Smooth muscle cell (in vitro differentiated cells): ENCODE data around the gene AUTS2. TPM values are rescaled to one million over a fixed set of nuclear protein-coding genes. Genes with fewer than 3 reads are reported as not detected.

Source experiments
- DNase-seq: peaks from one replicate; lab custom pipeline; 2025; ENCODE audit not compliant: unreplicated experiment; lab: John Stamatoyannopoulos, UW
- H2AFZ ChIP-seq: fragments of 200-600 bp; sonication (generic); 2 replicates; pipeline ENCODE4 v1.6.0; 2016; ENCODE audit warnings: antibody characterized with exemption, low read depth, mild to moderate bottlenecking
- H3F3A ChIP-seq: fragments of 200-600 bp; sonication (generic); 2 replicates; pipeline ENCODE4 v1.6.0; 2017; ENCODE audit warnings: antibody characterized with exemption, low read depth
- H3K27ac ChIP-seq: fragments of 200-600 bp; sonication (generic); 2 replicates; pipeline ENCODE4 v1.5.1; 2016; ENCODE audit warnings: low read depth, mild to moderate bottlenecking
- H3K27me3 ChIP-seq: fragments of 200-600 bp; sonication (generic); 2 replicates; pipeline ENCODE4 v1.6.1; 2016; ENCODE audit warnings: low read depth, mild to moderate bottlenecking
- H3K36me3 ChIP-seq: fragments of 200-600 bp; sonication (generic); 2 replicates; pipeline ENCODE4 v1.5.1; 2016; ENCODE audit warnings: low read depth
- H3K4me1 ChIP-seq: fragments of 200-600 bp; sonication (generic); 2 replicates; pipeline ENCODE4 v1.5.1; 2016; ENCODE audit warnings: low read depth
- H3K4me2 ChIP-seq: fragments of 200-600 bp; sonication (generic); 2 replicates; pipeline ENCODE4 v1.6.0; 2016; ENCODE audit warnings: mild to moderate bottlenecking
- H3K4me3 ChIP-seq: fragments of 200-600 bp; sonication (generic); 2 replicates; pipeline ENCODE4 v1.5.1; 2016; ENCODE audit warnings: mild to moderate bottlenecking
- H3K79me2 ChIP-seq: fragments of 200-600 bp; sonication (generic); 2 replicates; pipeline ENCODE4 v1.6.0; 2016; ENCODE audit warnings: low read depth, mild to moderate bottlenecking
- H3K9ac ChIP-seq: fragments of 200-600 bp; sonication (generic); 2 replicates; pipeline ENCODE4 v1.6.0; 2016; ENCODE audit warnings: low read depth
- H3K9me3 ChIP-seq: fragments of 200-600 bp; sonication (generic); replicated peaks from 2 replicates; pipeline ENCODE4 v1.5.1; 2016; ENCODE audit warnings: low read depth
- H4K20me1 ChIP-seq: fragments of 200-600 bp; sonication (generic); 2 replicates; pipeline ENCODE4 v1.6.0; 2016; ENCODE audit warnings: low read depth
- CTCF ChIP-seq: fragments of 200-600 bp; sonication (generic); IDR thresholded peaks from 2 replicates; pipeline ENCODE4 v1.5.1; 2017; ENCODE audit warnings: borderline replicate concordance, mild to moderate bottlenecking, antibody characterized with exemption; ENCODE audit not compliant: insufficient read depth, poor library complexity, severe bottlenecking
- WGBS: methylation state at CpG from one replicate; pipeline ENCODE4 v1.1.7; 2016; ENCODE audit warnings: low lambda C conversion rate; 5-methylcytosine and 5-hydroxymethylcytosine counted together
- polyA plus RNA-seq: library from polyadenylated mRNA; unstranded; fragments of >200 nt; fragmentation: Nextera tagmentation; extraction: Ambion mirVana; gene quantifications from 2 replicates; pipeline ENCODE4 v1.2.1, GENCODE V29; 2016
- total RNA-seq: library from RNA; depleted of rRNA; stranded (reverse); fragments of >200 nt; gene quantifications from 2 replicates; pipeline ENCODE4 v1.2.3, GENCODE V29; 2014

The AUTS2 gene
- total and polyA plus RNA-seq, 2 experiments from 2014 or later = 6.5 to 8.6 TPM

GRCh38 chr7:70408891-70409290, 810.6 kb downstream of the AUTS2 start:
- 97% methylated on average over 3 of the region's 3 CpGs for WGBS
- no peak for DNase-seq
- no peak overlapping the region for H3K9ac ChIP-seq
- no peak overlapping the region for H3K27ac ChIP-seq
- H3K79me2 ChIP-seq = no peaks in the 10 kb centered on the region
- no peak overlapping the region for H3K4me2 ChIP-seq
- H3K9me3 ChIP-seq = no peaks in the 10 kb centered on the region
- H2AFZ ChIP-seq = no peak overlapping the region
- no peak overlapping the region for H3K4me3 ChIP-seq
- no peak for TF ChIP-seq CTCF
- H3K27me3 ChIP-seq = peaks cover 2% of the 10 kb centered on the region
- no peaks in the 10 kb centered on the region for H4K20me1 ChIP-seq
- H3F3A ChIP-seq = no peaks in the 10 kb centered on the region
- no peaks in the 10 kb centered on the region for H3K36me3 ChIP-seq
- H3K4me1 ChIP-seq = peaks cover 8% of the 10 kb centered on the region

- no peak overlapping the region for H3K4me3 ChIP-seq
- over 99% methylated on average over 8 of the region's 8 CpGs for WGBS
- H3K4me2 ChIP-seq = no peak overlapping the region
- no peak overlapping the region for H3K9ac ChIP-seq
- no peak overlapping the region for H2AFZ ChIP-seq
- H3K79me2 ChIP-seq = no peaks in the 10 kb centered on the region
- no peaks in the 10 kb centered on the region for H3K9me3 ChIP-seq
- H3K36me3 ChIP-seq = no peaks in the 10 kb centered on the region
- H3K27ac ChIP-seq = no peak overlapping the region
- DNase-seq = no peak
- no peak for TF ChIP-seq CTCF
- no peaks in the 10 kb centered on the region for H4K20me1 ChIP-seq
- peaks cover 6% of the 10 kb centered on the region for H3K27me3 ChIP-seq
- no peaks in the 10 kb centered on the region for H3F3A ChIP-seq
- peaks cover 8% of the 10 kb centered on the region for H3K4me1 ChIP-seq
These were observed 812.0 kb downstream of the AUTS2 start for GRCh38 chr7:70410134-70410750.

GRCh38 chr7:70414368-70414767, 816.1 kb downstream of the AUTS2 start:
- H3K79me2 ChIP-seq = no peaks in the 10 kb centered on the region
- H3K27ac ChIP-seq = no peak overlapping the region
- H2AFZ ChIP-seq = no peak overlapping the region
- H4K20me1 ChIP-seq = no peaks in the 10 kb centered on the region
- H3K4me2 ChIP-seq = no peak overlapping the region
- H3K4me3 ChIP-seq = no peak overlapping the region
- 92% methylated on average over 6 of the region's 6 CpGs for WGBS
- H3K9me3 ChIP-seq = no peaks in the 10 kb centered on the region
- no peak overlapping the region for H3K9ac ChIP-seq
- peaks cover 6% of the 10 kb centered on the region for H3K27me3 ChIP-seq
- no peak for DNase-seq
- peaks cover 6% of the 10 kb centered on the region for H3K4me1 ChIP-seq
- H3F3A ChIP-seq = no peaks in the 10 kb centered on the region
- TF ChIP-seq CTCF = no peak
- H3K36me3 ChIP-seq = no peaks in the 10 kb centered on the region
